ENCODE data around the gene MRPL20. TPM values are rescaled to one million over a fixed set of nuclear protein-coding genes. Genes with fewer than 3 reads are reported as not detected.
"Not testable (repeated sequence)": the region's sequence is repeated elsewhere in the genome, so short reads cannot be mapped to it uniquely, and the experiment has no call there.

Gene MRPL20
- total RNA-seq, 1 donor from 2014 or later, result 117 TPM

DNA sequence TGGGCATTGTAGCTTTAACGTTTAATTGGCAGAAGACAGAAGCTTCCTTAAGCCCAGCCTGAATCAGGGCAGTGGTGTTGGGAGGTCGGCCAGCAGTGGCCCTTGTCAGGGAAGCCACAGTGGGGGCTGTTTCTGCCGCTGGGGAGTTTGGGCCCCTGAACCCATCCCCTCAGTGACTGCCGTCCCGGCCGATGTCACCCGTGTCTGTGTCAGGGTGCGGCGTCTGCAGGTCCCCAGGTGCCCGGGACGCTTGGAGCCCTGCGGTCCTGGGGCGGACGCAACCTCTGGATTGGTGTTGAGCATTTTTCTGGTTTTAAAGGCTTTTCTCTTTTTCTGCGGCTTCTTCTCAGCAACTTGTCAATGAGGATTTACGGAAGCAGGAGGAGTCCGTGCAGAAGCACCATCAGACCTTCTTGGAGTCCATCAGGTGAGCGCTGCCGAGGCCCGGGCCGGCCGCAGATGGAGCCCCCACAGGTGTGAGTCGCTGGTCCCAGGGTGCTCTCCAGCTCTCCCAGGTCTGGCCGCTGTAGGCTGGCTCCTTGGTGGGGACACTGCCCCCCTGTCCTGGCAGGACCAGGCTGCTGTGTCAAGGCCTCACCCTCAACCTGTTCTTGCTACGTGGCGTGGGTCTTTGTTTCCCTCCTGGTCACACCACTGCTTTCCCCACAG is 44.7 kb upstream of the MRPL20 start:
- no peaks in the 10 kb centered on the region for H3K4me1 Mint-ChIP-seq
- H3K36me3 Mint-ChIP-seq (ENCODE audit: low read depth), result no peaks in the 10 kb centered on the region
- no peak overlapping the region for H3K4me3 Mint-ChIP-seq
- no peak overlapping the region for H3K27ac Mint-ChIP-seq (ENCODE audit: unreplicated experiment)
- peaks cover 7% of the 10 kb centered on the region for H3K27me3 Mint-ChIP-seq (ENCODE audit: low read depth)
- H3K9me3 Mint-ChIP-seq, result no peaks in the 10 kb centered on the region
- no peak for DNase-seq (ENCODE audit: low read depth, low spot score)
- TF ChIP-seq, protein P1, sequence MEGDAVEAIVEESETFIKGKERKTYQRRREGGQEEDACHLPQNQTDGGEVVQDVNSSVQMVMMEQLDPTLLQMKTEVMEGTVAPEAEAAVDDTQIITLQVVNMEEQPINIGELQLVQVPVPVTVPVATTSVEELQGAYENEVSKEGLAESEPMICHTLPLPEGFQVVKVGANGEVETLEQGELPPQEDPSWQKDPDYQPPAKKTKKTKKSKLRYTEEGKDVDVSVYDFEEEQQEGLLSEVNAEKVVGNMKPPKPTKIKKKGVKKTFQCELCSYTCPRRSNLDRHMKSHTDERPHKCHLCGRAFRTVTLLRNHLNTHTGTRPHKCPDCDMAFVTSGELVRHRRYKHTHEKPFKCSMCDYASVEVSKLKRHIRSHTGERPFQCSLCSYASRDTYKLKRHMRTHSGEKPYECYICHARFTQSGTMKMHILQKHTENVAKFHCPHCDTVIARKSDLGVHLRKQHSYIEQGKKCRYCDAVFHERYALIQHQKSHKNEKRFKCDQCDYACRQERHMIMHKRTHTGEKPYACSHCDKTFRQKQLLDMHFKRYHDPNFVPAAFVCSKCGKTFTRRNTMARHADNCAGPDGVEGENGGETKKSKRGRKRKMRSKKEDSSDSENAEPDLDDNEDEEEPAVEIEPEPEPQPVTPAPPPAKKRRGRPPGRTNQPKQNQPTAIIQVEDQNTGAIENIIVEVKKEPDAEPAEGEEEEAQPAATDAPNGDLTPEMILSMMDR (conservative IDR thresholded peaks at IDR 0.05), result no peak

DNA sequence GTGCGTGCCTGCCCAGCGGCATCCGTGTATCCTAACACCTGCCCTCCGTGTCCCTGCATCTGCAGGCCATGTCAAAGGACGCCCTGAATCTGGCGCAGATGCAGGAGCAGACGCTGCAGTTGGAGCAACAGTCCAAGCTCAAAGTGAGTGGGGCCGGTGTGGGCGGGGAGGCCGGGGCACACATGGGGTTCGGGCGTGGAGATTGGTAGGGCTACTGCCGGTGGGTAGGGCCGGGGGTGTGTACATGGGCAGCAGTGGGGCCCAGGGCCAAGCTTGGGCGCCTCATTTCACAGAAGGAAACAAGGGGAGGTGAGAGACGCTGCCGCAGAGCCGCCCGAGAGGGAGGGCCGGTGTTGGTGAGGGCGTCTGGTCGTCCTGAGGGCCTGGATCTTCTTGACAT is 43.5 kb upstream of the MRPL20 start:
- not testable (repeated sequence) for H3K27ac Mint-ChIP-seq (ENCODE audit: unreplicated experiment); DNase-seq (ENCODE audit: low read depth, low spot score); H3K36me3 Mint-ChIP-seq (ENCODE audit: low read depth); H3K9me3 Mint-ChIP-seq; H3K4me1 Mint-ChIP-seq; H3K4me3 Mint-ChIP-seq; H3K27me3 Mint-ChIP-seq (ENCODE audit: low read depth)

DNA sequence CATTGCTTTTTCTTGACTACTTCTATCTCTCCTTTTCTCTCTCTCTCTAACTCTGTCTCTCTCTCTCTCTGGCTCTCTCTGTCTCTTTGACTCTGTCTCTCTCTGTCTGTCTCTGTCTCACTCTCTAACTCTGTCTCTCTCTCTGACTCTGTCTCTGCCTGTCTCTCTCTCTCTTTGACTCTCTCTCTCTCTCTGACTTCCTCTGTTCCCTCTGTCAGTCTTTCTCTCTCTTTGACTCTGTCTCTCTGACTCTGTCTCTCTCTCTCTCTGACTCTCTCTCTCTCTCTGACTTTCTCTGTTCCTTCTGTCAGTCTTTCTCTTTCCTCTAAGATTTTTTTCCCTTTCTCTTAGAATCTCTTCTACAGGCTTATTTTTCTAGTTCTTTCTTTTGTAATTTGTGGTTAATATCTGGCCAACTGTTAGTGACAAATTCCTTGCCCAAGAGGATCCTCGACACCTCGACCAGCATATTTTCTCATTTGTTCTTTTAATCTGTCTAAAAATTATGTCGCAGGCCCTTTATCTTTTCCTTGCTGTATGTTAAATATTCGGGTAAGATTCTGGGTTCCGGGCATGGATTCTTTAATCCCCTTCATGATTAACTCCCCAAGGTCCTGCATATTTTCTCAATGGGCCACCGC is 42.1 kb upstream of the MRPL20 start, which contains the start of gene ATAD3C:
Gene ATAD3C (plus strand): TSS at position 591 of the 641 bp plus-strand sequence. CDS start 995 bp downstream, outside the sequence.
- DNase-seq (ENCODE audit: low read depth, low spot score), result no peak
- peaks cover 7% of the 10 kb centered on the region for H3K27me3 Mint-ChIP-seq (ENCODE audit: low read depth)
- no peak within 1 kb of the TSS for H3K4me3 Mint-ChIP-seq
- H3K36me3 Mint-ChIP-seq (ENCODE audit: low read depth), result no peaks in the 10 kb centered on the region
- no peak within 1 kb of the TSS for H3K27ac Mint-ChIP-seq (ENCODE audit: unreplicated experiment)
- H3K9me3 Mint-ChIP-seq, result no peaks in the 10 kb centered on the region
- TF ChIP-seq, protein P1 (conservative IDR thresholded peaks at IDR 0.05), result no peak
- H3K4me1 Mint-ChIP-seq, result no peaks in the 10 kb centered on the region

DNA sequence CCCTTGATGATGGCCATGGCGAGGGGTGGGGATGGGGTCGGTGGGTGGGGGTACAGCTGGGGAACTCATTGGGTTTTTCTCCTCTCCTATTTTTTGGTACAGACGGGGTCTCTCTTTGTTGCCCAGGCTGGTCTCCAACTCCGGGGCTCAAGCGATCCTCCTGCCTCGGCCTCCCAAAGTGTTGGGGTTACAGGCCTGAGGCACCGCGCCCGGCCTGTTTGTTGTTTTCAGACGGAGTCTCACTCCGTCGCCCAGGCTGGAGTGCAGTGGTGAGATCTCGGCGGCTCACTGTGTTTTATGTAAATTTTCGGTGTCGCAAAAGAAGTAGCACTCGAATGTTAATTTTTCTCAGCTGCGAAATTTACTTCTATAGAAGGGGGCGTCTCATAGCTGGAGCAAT is 39.5 kb upstream of the MRPL20 start:
- not testable (repeated sequence) for H3K27ac Mint-ChIP-seq (ENCODE audit: unreplicated experiment); H3K4me3 Mint-ChIP-seq; H3K4me1 Mint-ChIP-seq; H3K36me3 Mint-ChIP-seq (ENCODE audit: low read depth); H3K27me3 Mint-ChIP-seq (ENCODE audit: low read depth); H3K9me3 Mint-ChIP-seq; DNase-seq (ENCODE audit: low read depth, low spot score)

DNA sequence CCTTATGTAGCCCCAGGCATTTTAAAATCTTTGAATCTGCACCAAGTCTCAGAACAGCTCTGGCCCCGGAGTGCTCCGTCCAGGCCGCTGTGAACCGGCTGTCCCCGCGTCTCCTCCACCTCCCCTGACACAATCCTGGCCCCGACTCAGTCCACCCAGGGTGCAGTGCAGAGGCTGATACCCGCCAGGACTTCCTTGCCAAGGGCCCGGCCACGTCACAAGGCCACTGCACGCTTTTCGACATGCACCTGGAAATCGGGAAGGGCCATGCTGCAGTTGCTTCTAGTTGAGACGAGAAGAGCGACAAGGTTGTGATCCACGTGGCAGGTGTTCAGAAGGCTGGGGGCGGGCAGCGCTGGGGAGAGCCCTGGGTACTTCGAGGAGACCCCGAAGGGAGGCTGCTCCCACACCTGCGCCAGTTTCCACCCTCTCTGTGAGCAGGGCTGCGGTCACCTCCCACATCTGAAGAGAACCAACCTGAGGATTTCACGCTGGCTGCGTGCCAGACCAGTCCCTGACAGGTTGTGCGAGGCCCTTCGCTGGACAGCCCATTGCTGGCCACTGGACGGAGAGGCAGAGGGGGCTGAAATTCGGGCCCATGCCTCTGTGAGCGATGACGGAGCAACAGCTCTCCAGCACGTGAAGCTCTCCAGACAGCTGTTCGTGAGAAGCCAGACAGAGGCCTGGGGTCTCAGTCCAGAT is 35.1 kb upstream of the MRPL20 start:
- Mint-ChIP-seq H3K4me1 (peaks cover 4% of the 10 kb centered on the region), H3K27ac (ENCODE audit: unreplicated experiment) (no peak overlapping the region), H3K36me3 (ENCODE audit: low read depth) (no peaks in the 10 kb centered on the region), H3K9me3 (no peaks in the 10 kb centered on the region), H3K4me3 (no peak overlapping the region), H3K27me3 (ENCODE audit: low read depth) (no peaks in the 10 kb centered on the region)
- TF ChIP-seq, protein P1 (conservative IDR thresholded peaks at IDR 0.05), result no peak
- no peak for DNase-seq (ENCODE audit: low read depth, low spot score)

DNA sequence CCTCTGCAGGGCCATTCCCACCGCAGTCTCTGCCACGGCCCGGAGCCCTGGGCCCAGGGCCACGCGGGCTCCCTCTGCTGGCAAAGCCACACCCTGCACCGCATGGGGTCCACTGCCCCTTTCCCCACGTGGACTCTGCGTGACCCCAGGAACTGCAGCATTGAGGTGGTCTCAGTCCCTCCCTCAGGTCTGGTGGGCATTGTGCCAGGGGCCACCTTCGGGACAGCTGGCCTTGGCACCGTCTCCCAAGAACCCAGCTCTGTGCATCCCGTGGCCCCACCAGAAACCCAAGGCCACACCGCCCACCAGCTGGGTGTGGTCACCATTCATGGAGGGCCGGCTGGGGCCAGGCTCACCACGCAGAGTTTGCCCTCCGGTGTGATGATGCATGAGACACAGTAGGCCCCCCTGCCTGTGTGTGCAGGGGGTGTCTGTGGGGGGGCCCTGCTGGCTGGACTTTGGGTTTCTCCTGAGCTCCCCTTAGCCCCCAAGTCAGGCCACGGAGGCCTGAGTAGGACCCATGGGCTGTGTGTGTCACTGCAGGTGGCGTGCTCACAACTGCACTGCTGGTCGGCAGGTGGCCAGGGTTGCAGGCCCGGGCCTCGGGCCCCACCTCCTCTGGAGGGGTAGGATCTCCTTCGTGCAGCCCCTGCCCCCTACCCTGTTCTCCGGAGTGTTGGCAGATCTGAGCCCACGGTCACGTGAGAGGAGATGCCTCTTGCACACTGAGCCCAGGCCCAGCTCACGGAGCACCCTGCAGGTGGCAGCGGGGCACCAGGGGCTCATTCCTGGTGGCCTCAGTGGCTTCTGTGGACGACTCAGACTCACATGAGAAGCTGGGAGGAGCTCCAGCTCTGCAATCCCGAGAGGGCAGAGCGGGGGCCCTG is 34.2 kb upstream of the MRPL20 start:
- TF ChIP-seq, protein P1 (conservative IDR thresholded peaks at IDR 0.05), result peak; percentile 80
- H3K4me1 Mint-ChIP-seq, result peaks cover 4% of the 10 kb centered on the region
- H3K27ac Mint-ChIP-seq (ENCODE audit: unreplicated experiment), result no peak overlapping the region
- no peaks in the 10 kb centered on the region for H3K9me3 Mint-ChIP-seq
- no peaks in the 10 kb centered on the region for H3K36me3 Mint-ChIP-seq (ENCODE audit: low read depth)
- DNase-seq (ENCODE audit: low read depth, low spot score), result peak; percentile 61
- peaks cover 4% of the 10 kb centered on the region for H3K27me3 Mint-ChIP-seq (ENCODE audit: low read depth)
- H3K4me3 Mint-ChIP-seq, result peak overlapping the region; percentile 59

Measured in neural crest cell (in vitro differentiated cells).